Activated CD8-positive, alpha-beta T cell treated with anti-CD3 and anti-CD28 coated beads for 36 hours (primary cell): ENCODE measurements around the gene IFI44L. TPM values are rescaled to one million over a fixed set of nuclear protein-coding genes. Genes with fewer than 3 reads are reported as not detected.

ENCODE experiments used
- ATAC-seq: fragments of 200-7000 bp; cut with Tn5 transposase; one replicate; pipeline ENCODE4 v1.10.0; 2021; ENCODE audit warnings: mild to moderate bottlenecking, moderate library complexity
- CTCF ChIA-PET: fragments of 350-600 bp; sonication (Branson Sonifier 250); formaldehyde crosslinking; loops from one replicate; lab custom pipeline; 2021; ENCODE audit warnings: antibody characterized with exemption; lab: Charles Lee
- POLR2A ChIA-PET: fragments of 350-600 bp; sonication (Branson Sonifier 250); formaldehyde crosslinking; loops from one replicate; lab custom pipeline; 2021; ENCODE audit warnings: antibody characterized with exemption; lab: Charles Lee
- DNase-seq: peaks from one replicate; pipeline ENCODE4 v3.0.0-alpha.2; 2020
- H3K27ac Mint-ChIP-seq: one replicate; pipeline ENCODE4 v1.8.0; 2021; ENCODE audit warnings: mild to moderate bottlenecking, mixed read lengths
- H3K27me3 Mint-ChIP-seq: one replicate; pipeline ENCODE4 v1.8.0; 2021; ENCODE audit warnings: mixed read lengths
- H3K36me3 Mint-ChIP-seq: one replicate; pipeline ENCODE4 v1.8.0; 2021; ENCODE audit warnings: low read depth, mixed read lengths
- H3K4me1 Mint-ChIP-seq: one replicate; pipeline ENCODE4 v1.8.0; 2021; ENCODE audit warnings: low read depth, mixed read lengths
- H3K4me3 Mint-ChIP-seq: one replicate; pipeline ENCODE4 v1.8.0; 2021; ENCODE audit warnings: mild to moderate bottlenecking, moderate library complexity, mixed read lengths
- H3K9me3 Mint-ChIP-seq: one replicate; pipeline ENCODE4 v1.8.0; 2021; ENCODE audit warnings: mixed read lengths
- intact Hi-C: fragments of 100-400 bp; cut with micrococcal nuclease; formaldehyde crosslinking; loops from one replicate; pipeline ENCODE4 v1.10.0; 2022
- total RNA-seq, 2 experiments: library from RNA; stranded (reverse); gene quantifications; one replicate each; pipeline ENCODE4 v1.2.3, GENCODE V29; 2021
- TF ChIP-seq, protein P1 (sequence below): fragments of 200-600 bp; IDR thresholded peaks from one replicate; pipeline ENCODE4 v1.8.0; 2022; ENCODE audit warnings: antibody characterized with exemption, mild to moderate bottlenecking

Gene IFI44L
- total RNA-seq, 2 experiments from 2014 or later: 22.4 to 22.5 TPM

DNA sequence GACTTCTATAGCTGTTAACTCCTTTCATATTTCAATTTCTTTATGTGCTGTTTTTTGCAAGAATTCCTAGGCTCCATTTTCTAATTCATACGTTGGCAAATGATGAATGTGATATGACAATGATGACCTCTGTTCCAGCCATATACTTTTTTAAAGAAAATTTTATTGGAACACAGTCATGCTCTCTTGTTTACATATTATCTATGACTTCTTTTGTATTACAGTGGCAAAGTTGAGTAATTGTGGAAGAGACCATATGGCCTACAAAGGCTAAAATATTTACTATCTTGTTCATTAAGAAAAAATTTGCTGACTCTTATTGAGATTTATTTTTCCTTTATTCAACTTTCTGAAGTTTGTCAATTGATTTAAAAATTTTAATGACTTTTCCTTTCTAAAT lies 7.1 kb downstream of the IFI44L start:
- ChIA-PET POLR2A (no interaction called here), CTCF (interaction anchor here (1.3 to 3.7 kb wide), 4 partner anchors 10 to 50 kb away, joined by 4 to 35 read pairs (median 6); no protein-coding TSS in a partner anchor)
- peaks cover 22% of the 10 kb centered on the region for H3K36me3 Mint-ChIP-seq
- TF ChIP-seq, protein P1, sequence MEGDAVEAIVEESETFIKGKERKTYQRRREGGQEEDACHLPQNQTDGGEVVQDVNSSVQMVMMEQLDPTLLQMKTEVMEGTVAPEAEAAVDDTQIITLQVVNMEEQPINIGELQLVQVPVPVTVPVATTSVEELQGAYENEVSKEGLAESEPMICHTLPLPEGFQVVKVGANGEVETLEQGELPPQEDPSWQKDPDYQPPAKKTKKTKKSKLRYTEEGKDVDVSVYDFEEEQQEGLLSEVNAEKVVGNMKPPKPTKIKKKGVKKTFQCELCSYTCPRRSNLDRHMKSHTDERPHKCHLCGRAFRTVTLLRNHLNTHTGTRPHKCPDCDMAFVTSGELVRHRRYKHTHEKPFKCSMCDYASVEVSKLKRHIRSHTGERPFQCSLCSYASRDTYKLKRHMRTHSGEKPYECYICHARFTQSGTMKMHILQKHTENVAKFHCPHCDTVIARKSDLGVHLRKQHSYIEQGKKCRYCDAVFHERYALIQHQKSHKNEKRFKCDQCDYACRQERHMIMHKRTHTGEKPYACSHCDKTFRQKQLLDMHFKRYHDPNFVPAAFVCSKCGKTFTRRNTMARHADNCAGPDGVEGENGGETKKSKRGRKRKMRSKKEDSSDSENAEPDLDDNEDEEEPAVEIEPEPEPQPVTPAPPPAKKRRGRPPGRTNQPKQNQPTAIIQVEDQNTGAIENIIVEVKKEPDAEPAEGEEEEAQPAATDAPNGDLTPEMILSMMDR: no peak
- no peaks in the 10 kb centered on the region for H3K9me3 Mint-ChIP-seq
- no peak overlapping the region for H3K27ac Mint-ChIP-seq
- DNase-seq (no peak), ATAC-seq (no peak)
- intact Hi-C loops: no loop called here
- H3K4me1 Mint-ChIP-seq: peaks cover 42% of the 10 kb centered on the region
- no peaks in the 10 kb centered on the region for H3K27me3 Mint-ChIP-seq
- no peak overlapping the region for H3K4me3 Mint-ChIP-seq

DNA sequence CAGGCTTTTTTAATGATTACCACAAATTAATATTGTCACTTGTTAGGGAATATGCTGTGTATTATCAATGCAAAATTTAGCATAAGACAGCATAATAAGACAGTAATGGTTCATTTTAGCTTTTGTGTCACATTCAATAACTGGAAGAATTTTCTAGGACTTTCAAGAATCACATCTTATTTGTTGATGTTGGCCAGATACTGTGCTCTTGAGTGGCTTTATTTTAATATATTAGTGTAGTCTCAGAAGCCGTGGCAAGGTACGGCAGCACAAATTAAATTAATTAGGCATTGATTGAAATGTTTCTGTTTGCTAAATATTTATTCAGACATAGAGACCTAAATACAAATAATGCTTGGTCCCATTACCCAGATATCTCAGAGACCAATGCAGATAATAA lies 10.4 kb downstream of the IFI44L start:
- ChIA-PET CTCF (no interaction called here), POLR2A (no interaction called here)
- intact Hi-C loops: no loop called here
- Mint-ChIP-seq H3K9me3 (no peaks in the 10 kb centered on the region), H3K4me3 (no peak overlapping the region), H3K27me3 (no peaks in the 10 kb centered on the region), H3K27ac (no peak overlapping the region), H3K36me3 (peaks cover 4% of the 10 kb centered on the region), H3K4me1 (peaks cover 17% of the 10 kb centered on the region)
- TF ChIP-seq, protein P1: no peak
- ATAC-seq: no peak
- no peak for DNase-seq

DNA sequence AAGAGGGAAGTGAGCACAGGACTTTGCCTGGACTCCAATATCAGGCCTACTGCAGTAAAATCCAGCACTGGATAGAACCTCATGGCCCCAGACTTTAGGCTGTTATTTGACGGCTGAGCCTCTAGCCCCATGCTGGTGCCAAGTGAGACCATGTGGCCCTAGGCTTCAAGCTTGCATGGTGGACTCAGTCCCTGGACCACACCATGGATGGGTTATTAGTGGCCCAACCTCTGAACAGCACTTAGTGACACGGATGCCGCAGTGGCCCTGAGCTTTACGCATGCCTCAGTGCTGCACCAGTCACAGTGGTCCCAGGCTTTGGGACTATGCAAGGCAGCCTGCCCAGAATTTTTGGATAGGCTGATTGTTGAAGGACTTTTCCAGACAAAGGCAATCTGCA lies 13.0 kb downstream of the IFI44L start:
- peaks cover 8% of the 10 kb centered on the region for H3K4me1 Mint-ChIP-seq
- TF ChIP-seq, protein P1: no peak
- no peaks in the 10 kb centered on the region for H3K9me3 Mint-ChIP-seq
- intact Hi-C loops: no loop called here
- H3K27me3 Mint-ChIP-seq: no peaks in the 10 kb centered on the region
- DNase-seq (no peak), ATAC-seq (no peak)
- POLR2A ChIA-PET: interaction anchor here (1.2 kb wide), 1 partner anchor 13 kb away, joined by 3 read pairs; no protein-coding TSS in a partner anchor
- CTCF ChIA-PET: no interaction called here
- H3K4me3 Mint-ChIP-seq: no peak overlapping the region
- no peak overlapping the region for H3K27ac Mint-ChIP-seq
- peaks cover 5% of the 10 kb centered on the region for H3K36me3 Mint-ChIP-seq

DNA sequence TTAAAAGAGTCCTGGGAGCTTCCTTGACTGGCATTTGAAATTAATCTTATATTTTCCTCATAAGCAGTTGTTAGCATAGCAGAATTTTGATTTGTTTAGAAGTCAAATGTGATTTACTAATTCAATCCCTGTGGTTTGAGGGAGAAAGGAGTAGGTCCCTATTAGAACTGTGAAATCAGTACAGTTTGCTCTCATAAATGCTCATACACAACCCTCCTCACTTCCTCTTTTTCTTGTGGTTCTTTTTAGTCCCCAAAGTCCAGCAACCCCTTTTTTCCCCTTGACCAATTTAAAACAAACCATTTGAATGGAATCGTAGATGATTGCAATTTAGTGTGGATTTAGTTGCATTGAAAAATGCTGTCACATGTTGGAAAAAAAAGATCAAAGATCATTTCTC lies 20.2 kb downstream of the IFI44L start:
- CTCF ChIA-PET: no interaction called here
- TF ChIP-seq, protein P1: no peak
- no peaks in the 10 kb centered on the region for H3K27me3 Mint-ChIP-seq
- intact Hi-C loops: no loop called here
- peaks cover 16% of the 10 kb centered on the region for H3K4me1 Mint-ChIP-seq
- H3K4me3 Mint-ChIP-seq: no peak overlapping the region
- H3K9me3 Mint-ChIP-seq: peaks cover 6% of the 10 kb centered on the region
- POLR2A ChIA-PET: no interaction called here
- H3K27ac Mint-ChIP-seq: no peak overlapping the region
- peaks cover 24% of the 10 kb centered on the region for H3K36me3 Mint-ChIP-seq
- ATAC-seq (no peak), DNase-seq (no peak)

DNA sequence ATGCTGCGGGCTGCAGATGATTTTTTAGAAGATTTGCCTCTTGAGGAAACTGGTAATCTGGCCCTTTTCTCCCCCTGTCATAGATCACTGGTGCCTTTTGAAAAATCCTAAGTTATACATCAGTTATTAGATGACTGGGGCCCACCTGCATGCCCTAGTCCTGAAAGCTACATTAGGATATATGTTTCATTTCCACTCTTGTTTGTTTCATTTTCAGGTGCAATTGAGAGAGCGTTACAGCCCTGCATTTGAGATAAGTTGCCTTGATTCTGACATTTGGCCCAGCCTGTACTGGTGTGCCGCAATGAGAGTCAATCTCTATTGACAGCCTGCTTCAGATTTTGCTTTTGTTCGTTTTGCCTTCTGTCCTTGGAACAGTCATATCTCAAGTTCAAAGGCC lies 21.3 kb downstream of the IFI44L start:
- POLR2A ChIA-PET: no interaction called here
- no peak for DNase-seq
- TF ChIP-seq, protein P1: no peak
- intact Hi-C loops: no loop called here
- Mint-ChIP-seq H3K4me3 (no peak overlapping the region), H3K4me1 (peaks cover 27% of the 10 kb centered on the region), H3K27ac (no peak overlapping the region), H3K36me3 (peaks cover 28% of the 10 kb centered on the region), H3K27me3 (no peaks in the 10 kb centered on the region), H3K9me3 (peaks cover 10% of the 10 kb centered on the region)
- no peak for ATAC-seq
- CTCF ChIA-PET: interaction anchor here (1.3 kb wide), 1 partner anchor 24 kb away, joined by 5 read pairs; no protein-coding TSS in a partner anchor
